Smooth muscle cell (in vitro differentiated cells): ENCODE data around the gene CRADD. TPM values are rescaled to one million over a fixed set of nuclear protein-coding genes. Genes with fewer than 3 reads are reported as not detected.

Experiments
- DNase-seq: peaks from one replicate; lab custom pipeline; 2025; ENCODE audit not compliant: unreplicated experiment; lab: John Stamatoyannopoulos, UW
- H2AFZ ChIP-seq: fragments of 200-600 bp; sonication (generic); 2 replicates; pipeline ENCODE4 v1.6.0; 2016; ENCODE audit warnings: antibody characterized with exemption, low read depth, mild to moderate bottlenecking
- H3F3A ChIP-seq: fragments of 200-600 bp; sonication (generic); 2 replicates; pipeline ENCODE4 v1.6.0; 2017; ENCODE audit warnings: antibody characterized with exemption, low read depth
- H3K27ac ChIP-seq: fragments of 200-600 bp; sonication (generic); 2 replicates; pipeline ENCODE4 v1.5.1; 2016; ENCODE audit warnings: low read depth, mild to moderate bottlenecking
- H3K27me3 ChIP-seq: fragments of 200-600 bp; sonication (generic); 2 replicates; pipeline ENCODE4 v1.6.1; 2016; ENCODE audit warnings: low read depth, mild to moderate bottlenecking
- H3K36me3 ChIP-seq: fragments of 200-600 bp; sonication (generic); 2 replicates; pipeline ENCODE4 v1.5.1; 2016; ENCODE audit warnings: low read depth
- H3K4me1 ChIP-seq: fragments of 200-600 bp; sonication (generic); 2 replicates; pipeline ENCODE4 v1.5.1; 2016; ENCODE audit warnings: low read depth
- H3K4me2 ChIP-seq: fragments of 200-600 bp; sonication (generic); 2 replicates; pipeline ENCODE4 v1.6.0; 2016; ENCODE audit warnings: mild to moderate bottlenecking
- H3K4me3 ChIP-seq: fragments of 200-600 bp; sonication (generic); 2 replicates; pipeline ENCODE4 v1.5.1; 2016; ENCODE audit warnings: mild to moderate bottlenecking
- H3K79me2 ChIP-seq: fragments of 200-600 bp; sonication (generic); 2 replicates; pipeline ENCODE4 v1.6.0; 2016; ENCODE audit warnings: low read depth, mild to moderate bottlenecking
- H3K9ac ChIP-seq: fragments of 200-600 bp; sonication (generic); 2 replicates; pipeline ENCODE4 v1.6.0; 2016; ENCODE audit warnings: low read depth
- H3K9me3 ChIP-seq: fragments of 200-600 bp; sonication (generic); replicated peaks from 2 replicates; pipeline ENCODE4 v1.5.1; 2016; ENCODE audit warnings: low read depth
- H4K20me1 ChIP-seq: fragments of 200-600 bp; sonication (generic); 2 replicates; pipeline ENCODE4 v1.6.0; 2016; ENCODE audit warnings: low read depth
- CTCF ChIP-seq: fragments of 200-600 bp; sonication (generic); IDR thresholded peaks from 2 replicates; pipeline ENCODE4 v1.5.1; 2017; ENCODE audit warnings: borderline replicate concordance, mild to moderate bottlenecking, antibody characterized with exemption; ENCODE audit not compliant: insufficient read depth, poor library complexity, severe bottlenecking
- WGBS: methylation state at CpG from one replicate; pipeline ENCODE4 v1.1.7; 2016; ENCODE audit warnings: low lambda C conversion rate; 5-methylcytosine and 5-hydroxymethylcytosine counted together
- polyA plus RNA-seq: library from polyadenylated mRNA; unstranded; fragments of >200 nt; fragmentation: Nextera tagmentation; extraction: Ambion mirVana; gene quantifications from 2 replicates; pipeline ENCODE4 v1.2.1, GENCODE V29; 2016
- total RNA-seq: library from RNA; depleted of rRNA; stranded (reverse); fragments of >200 nt; gene quantifications from 2 replicates; pipeline ENCODE4 v1.2.3, GENCODE V29; 2014

The CRADD gene
- total and polyA plus RNA-seq, 2 experiments from 2014 or later = 10.7 to 28.6 TPM

DNA sequence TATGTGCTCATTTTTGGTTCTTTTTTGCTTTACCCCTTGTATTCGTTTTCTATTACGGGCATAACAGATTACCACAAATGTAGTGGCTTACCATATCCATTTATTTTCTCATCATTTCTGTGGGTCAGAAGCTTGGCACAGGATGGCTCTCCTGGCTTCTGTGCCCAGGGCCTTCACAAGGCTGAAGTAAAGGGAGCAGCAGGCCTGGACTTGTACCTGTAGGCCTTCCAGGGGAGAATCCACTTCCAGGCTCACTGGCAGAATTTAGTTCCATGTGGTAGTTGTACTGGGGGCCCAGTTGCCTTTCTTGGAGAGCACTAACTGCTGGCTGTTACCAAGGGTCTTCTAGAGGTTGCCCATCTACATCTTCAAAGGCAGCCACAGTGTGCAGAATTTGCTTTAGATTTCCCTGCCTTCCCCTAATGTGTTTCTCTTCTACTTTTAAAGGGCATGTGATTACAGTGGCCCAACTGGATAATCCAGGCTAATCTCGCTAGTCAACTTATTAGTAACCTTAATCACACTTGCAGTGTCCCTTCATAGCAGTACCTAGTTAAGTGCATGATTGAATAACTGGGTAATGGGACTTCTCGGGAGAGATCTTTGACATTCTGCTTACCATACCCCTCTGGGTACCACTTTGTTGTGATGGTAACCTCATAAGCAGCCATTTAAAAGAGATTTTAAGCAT is 67.0 kb downstream of the CRADD start:
- H3K27me3 ChIP-seq = no peaks in the 10 kb centered on the region
- no peak for TF ChIP-seq CTCF
- 92% methylated on average over 4 of the region's 4 CpGs for WGBS
- no peak overlapping the region for H2AFZ ChIP-seq
- H3K9me3 ChIP-seq = no peaks in the 10 kb centered on the region
- peaks cover 23% of the 10 kb centered on the region for H3K4me1 ChIP-seq
- no peaks in the 10 kb centered on the region for H3K79me2 ChIP-seq
- no peak overlapping the region for H3K4me3 ChIP-seq
- no peaks in the 10 kb centered on the region for H4K20me1 ChIP-seq
- no peaks in the 10 kb centered on the region for H3K36me3 ChIP-seq
- H3K27ac ChIP-seq = no peak overlapping the region
- H3K9ac ChIP-seq = no peak overlapping the region
- H3K4me2 ChIP-seq = no peak overlapping the region
- H3F3A ChIP-seq = no peaks in the 10 kb centered on the region
- DNase-seq = no peak

DNA sequence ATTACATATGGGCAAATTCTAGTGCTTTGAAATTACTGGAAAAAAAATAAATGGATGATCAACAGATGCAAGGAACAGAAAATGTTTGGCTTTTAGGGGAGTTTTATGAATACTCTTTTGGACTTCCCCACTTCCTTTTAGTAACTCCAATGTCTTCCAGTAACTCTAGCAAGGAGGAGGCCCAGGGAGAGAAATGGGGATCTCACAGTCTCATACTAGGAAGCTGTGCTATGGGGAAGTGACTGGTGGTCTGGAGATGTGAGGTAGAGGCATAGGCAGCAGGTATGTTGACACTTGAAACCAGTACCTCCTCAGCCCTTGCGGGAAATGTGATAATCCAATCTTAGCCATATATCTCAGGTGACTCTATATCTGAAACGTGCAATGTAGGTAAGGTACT is 68.1 kb downstream of the CRADD start:
- H3K9me3 ChIP-seq = no peaks in the 10 kb centered on the region
- peaks cover 23% of the 10 kb centered on the region for H3K4me1 ChIP-seq
- H3K27ac ChIP-seq = no peak overlapping the region
- DNase-seq = no peak
- no peak overlapping the region for H3K4me2 ChIP-seq
- no peak for TF ChIP-seq CTCF
- H3K9ac ChIP-seq = no peak overlapping the region
- H3K79me2 ChIP-seq = no peaks in the 10 kb centered on the region
- H3K27me3 ChIP-seq = no peaks in the 10 kb centered on the region
- no peak overlapping the region for H3K4me3 ChIP-seq
- H3K36me3 ChIP-seq = no peaks in the 10 kb centered on the region
- no peaks in the 10 kb centered on the region for H4K20me1 ChIP-seq
- WGBS = 84% methylated on average over 2 of the region's 2 CpGs
- no peak overlapping the region for H2AFZ ChIP-seq
- peaks cover 8% of the 10 kb centered on the region for H3F3A ChIP-seq

DNA sequence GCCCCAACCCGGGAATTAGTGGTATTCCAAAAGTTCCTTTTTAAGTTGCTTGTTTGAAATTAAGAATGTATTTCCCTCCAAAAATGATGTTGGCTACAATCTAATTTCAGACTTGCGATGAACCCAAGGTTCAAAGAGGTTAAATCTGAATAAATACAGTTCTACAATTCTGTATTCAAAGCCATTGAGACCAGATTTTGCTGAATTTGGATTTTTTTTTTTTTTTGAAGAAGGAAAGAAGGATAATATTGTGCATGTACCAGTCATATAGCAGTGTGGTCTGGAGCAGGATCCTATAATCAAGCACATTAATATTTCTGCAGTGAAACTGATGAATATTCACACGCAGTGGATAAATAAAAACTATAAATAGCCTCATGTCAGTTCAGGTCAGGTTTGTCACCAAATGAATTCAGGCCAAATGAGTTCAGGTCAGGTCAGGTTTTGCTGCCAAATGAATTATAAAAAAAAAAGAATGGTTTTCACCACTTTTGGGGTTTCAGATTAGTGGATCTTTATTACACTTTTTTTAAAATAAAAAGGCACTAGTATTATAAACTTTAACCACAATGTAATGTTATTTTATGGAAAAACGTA is 69.5 kb downstream of the CRADD start:
- Histone ChIP-seq H3K4me2 (no peak overlapping the region), H3F3A (peaks cover 8% of the 10 kb centered on the region), H4K20me1 (no peaks in the 10 kb centered on the region), H2AFZ (no peak overlapping the region), H3K4me1 (peaks cover 9% of the 10 kb centered on the region), H3K4me3 (no peak overlapping the region), H3K9me3 (no peaks in the 10 kb centered on the region), H3K36me3 (no peaks in the 10 kb centered on the region), H3K9ac (no peak overlapping the region), H3K27me3 (no peaks in the 10 kb centered on the region), H3K79me2 (no peaks in the 10 kb centered on the region), H3K27ac (no peak overlapping the region)
- TF ChIP-seq CTCF = no peak
- DNase-seq = no peak
- 87% methylated on average over 4 of the region's 4 CpGs for WGBS
